Stimulated activated CD4-positive, alpha-beta T cell treated with anti-CD3 and anti-CD28 coated beads, TNF-alpha, amount 100 ng/mL, for 1 hour (primary cell): Measurements from ENCODE around the gene XPNPEP3.
"Not testable (repeated sequence)": the region's sequence is repeated elsewhere in the genome, so short reads cannot be mapped to it uniquely, and the experiment has no call there.

Experiments used
- DNase-seq, 3 donors: peaks; one replicate each; pipeline ENCODE4 v3.0.0-alpha.2; 2020; ENCODE audit warnings: low read depth in 3 of 3, low spot score in 1 of 3

Gene XPNPEP3

DNA sequence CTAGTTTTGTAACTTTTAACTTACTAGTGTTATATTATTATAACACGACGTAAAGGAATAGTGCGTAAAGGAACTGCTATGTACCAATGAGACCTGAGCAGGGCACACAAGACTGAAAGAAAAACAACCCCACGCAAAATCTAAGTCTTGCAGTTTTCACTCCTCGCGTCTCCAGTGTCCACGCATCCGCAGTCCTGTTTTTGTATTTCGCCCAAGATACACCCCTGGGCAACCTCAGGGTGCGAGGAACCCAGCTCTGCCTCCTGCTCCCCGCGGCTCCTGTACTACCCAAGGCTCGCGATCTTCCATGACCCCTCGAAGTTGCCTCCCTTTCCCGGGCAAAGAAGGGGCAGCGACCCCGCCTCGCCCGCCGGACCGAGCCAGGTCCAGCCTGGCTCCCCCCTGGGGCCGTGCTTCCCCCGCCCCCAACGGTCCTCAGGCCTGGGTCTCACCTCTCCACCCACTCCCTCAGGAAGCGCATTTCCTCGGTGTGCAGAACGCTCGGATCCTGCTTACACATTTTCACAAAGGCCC lies 902 bp upstream of the XPNPEP3 start:
- DNase-seq: no peak

DNA sequence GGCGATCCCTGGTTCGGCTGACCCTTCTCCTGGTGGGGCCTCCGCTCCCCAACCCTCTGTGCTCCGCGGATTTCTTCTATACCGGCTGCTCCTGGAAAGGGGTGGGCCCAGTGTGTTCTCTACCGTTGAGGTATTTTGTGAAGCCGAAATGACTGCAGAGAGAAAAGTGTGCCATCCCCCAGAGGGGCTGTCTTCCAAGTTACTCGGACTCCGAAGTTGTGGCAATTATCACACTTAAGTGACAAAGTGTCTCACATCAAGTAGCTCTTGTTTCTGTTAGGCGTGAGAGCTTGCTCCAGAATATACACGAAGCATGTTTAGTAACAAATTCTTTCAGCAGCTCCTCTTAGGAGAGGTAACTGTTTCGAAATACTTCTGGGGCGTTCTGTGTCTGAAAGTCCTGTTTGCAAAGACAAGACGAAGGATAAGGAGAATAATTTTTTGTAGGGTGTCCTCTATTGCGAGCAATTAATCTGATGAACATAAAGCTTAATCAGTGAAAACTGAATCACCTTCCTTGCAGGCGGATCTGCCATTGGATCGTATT lies 434 bp downstream of the XPNPEP3 start:
- DNase-seq: no peak

- DNase-seq: no peak
These were observed 5.1 kb downstream of the XPNPEP3 start, which contains the start of gene DNAJB7 for GRCh38 chr22:40862013-40862412. TSS of gene DNAJB7 (minus strand) at chr22:40862113. CDS start at chr22:40861994, 119 bp downstream.

- DNase-seq: no peak
These were observed 5.6 kb downstream of the XPNPEP3 start for GRCh38 chr22:40862537-40862936.

GRCh38 chr22:40867109-40867508 lies 10.2 kb downstream of the XPNPEP3 start:
- DNase-seq: no peak

DNA sequence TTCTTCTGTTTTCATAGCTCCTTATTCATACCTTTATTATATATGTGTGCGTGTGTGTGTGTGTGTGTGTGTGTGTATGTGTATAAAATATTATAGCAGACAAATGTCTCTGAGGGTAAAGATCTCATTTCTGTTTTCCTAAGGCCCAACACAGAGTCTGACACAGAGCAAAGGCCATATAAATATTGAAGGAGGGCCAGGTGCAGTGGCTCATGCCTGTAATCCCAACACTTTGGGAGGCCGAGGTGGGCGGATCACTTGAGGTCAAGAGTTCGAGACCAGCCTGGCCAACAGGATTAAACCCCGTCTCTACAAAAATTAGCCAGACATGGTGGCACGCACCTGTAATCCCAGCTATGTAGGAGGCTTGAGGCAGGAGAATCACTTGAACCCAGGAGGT lies 11.4 kb downstream of the XPNPEP3 start:
- DNase-seq: not testable (repeated sequence)

DNA sequence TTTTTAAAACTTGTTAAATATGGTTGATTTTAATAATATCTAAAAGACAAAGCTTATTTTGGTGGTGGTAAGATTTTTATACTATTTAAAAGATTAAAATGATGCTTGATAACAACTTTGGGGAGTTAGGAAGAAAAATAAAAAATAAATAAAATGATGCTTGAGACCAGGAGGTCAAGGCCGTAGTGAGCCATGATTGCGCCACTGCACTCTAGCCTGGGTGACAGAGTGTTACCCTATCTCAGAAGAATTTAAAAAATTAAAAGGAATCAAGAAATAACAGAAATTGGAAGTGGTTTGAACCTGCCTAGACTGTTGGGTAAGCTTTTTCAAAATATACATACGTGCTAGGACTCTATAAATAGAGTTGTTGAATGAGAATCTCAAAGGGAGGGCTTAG lies 17.1 kb downstream of the XPNPEP3 start:
- no peak for DNase-seq

- no peak for DNase-seq
These were observed 18.2 kb downstream of the XPNPEP3 start for GRCh38 chr22:40875111-40875510.

DNA sequence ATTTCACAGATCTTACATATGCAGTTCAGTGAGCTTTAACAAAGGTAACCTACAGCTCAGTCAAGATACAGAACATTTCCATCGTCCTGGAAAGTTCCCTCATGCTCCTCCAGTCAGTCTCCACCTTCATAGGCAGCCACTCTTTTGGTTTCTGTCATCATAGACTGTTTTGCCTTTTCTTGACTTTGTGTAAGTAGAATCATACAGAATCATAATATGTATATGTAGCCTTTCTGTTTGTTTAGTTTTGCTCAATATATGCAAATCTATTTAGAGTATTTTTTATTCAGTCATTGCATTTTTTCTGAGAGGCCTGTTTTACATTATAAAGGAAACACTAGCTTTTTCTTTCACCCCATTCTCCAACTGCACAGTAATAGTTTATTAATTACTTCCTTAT lies 20.0 kb downstream of the XPNPEP3 start:
- DNase-seq: no peak

DNA sequence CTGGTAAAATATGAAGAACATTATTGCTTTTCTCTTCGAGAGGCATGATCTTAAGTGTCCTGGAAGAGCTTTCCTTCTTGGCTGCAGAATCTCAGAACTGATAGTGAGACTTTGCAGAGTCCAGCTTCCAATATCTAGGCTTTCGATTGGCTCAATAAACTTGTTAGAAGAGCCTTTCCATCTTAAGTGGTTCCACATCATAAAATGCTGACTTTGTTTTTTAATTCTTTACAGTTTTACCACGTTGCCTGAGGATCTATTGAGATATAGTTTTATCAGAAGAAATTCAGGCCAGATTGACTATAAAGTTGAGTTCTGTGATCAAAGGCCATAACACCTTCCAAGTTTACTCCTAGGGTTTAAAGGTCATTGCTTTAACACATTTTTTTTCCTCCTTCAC lies 20.5 kb downstream of the XPNPEP3 start:
- no peak for DNase-seq

- DNase-seq: no peak
These were observed 22.0 kb downstream of the XPNPEP3 start for GRCh38 chr22:40878922-40879321.

DNA sequence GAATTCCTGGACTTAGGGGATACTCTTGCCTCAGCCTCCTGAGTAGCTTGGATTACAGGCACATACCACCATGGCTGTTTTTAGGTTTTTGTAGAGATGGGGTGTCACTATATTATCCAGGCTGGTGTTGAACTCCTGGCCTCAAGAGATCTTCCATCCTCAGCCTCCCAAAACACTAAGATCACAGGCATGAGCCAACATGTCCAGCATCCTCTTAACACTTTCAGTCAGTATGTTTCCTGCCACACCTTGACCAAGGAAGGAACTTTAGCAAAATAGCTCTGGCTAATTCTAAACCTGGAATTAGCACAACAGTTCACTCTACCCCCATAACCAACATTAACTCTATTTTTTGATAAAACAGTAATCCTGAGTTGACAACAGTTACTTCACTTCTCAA lies 32.2 kb downstream of the XPNPEP3 start:
- DNase-seq: no peak

- DNase-seq: no peak
These were observed 33.9 kb downstream of the XPNPEP3 start for GRCh38 chr22:40890881-40891280.

GRCh38 chr22:40894417-40894816 lies 37.5 kb downstream of the XPNPEP3 start:
- no peak for DNase-seq

DNA sequence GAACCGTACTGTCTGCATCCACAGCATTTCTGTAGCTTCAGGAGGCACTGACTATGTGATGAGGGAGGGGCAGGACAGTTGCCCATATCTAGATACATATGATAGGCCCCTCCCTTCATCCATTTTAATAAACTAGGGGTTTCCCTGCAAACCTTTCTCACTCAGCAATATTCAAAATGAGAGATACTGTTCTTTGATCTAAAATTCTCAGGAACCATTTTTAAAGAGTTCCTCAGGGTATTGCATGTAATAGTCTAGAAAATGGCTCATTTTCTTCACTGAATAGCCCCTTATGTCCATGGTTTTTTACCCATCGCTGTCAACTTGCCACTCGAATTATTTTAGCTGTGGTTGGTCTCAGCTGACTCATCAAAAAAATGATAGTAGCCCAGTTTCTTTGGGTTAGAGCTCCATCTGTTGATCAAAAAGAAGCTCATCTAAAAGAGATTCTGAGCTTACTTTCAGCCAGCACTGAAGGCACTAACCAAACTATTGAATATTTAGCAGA lies 42.0 kb downstream of the XPNPEP3 start:
- no peak for DNase-seq

DNA sequence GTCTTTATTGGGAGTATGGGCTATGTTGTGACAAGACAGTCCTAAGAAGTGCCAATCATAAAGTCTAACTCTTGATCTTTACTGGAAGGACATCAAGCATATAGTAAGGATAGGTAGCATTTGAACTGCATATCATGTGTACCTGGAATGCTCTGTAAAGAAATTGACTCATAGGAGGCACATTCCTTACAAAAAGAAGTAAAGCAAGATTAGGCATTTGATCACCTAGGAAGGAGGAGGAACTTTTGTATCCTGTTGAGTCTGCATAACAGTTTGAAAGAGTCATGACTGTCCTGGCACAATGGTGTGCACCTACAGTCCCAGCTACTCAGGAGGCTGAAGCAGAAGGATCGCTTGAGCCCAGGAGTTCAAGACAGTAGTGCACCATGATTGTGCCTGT lies 47.2 kb downstream of the XPNPEP3 start:
- no peak for DNase-seq

DNA sequence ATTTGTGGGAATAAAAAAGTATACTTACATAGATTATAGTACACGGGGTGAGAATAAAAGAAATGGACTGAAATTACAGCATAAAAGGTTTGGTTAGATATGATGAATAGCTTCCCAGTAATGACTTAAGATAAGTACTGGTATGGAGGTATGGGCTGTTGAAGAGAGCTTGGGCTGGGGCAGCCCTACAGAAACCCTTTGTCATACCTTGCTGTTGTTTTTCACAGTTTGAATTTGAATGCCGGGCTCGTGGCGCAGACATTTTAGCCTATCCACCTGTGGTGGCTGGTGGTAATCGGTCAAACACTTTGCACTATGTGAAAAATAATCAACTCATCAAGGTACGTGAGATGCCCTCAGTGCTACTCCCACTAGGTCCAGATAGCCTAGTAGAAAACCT lies 51.9 kb downstream of the XPNPEP3 start:
- no peak for DNase-seq

GRCh38 chr22:40911772-40912171 lies 54.8 kb downstream of the XPNPEP3 start:
- DNase-seq: no peak

DNA sequence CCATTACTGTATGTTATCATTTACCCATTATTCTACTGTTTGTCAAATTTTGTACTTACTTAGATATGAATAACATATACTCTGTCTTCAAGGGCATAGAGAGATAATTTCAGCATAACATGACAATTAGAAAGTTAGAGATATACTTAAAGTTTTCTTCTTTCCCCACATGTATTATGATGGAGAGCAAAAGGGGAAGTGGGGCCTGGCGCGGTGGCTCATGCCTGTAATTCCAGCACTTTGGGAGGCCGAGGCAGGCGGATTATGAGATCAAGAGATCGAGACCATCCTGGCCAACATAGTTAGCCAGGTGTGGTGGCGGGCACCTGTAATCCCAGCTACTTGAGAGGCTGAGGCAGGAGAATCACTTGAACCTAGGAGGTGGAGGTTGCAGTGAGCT lies 56.0 kb downstream of the XPNPEP3 start:
- DNase-seq: not testable (repeated sequence)

DNA sequence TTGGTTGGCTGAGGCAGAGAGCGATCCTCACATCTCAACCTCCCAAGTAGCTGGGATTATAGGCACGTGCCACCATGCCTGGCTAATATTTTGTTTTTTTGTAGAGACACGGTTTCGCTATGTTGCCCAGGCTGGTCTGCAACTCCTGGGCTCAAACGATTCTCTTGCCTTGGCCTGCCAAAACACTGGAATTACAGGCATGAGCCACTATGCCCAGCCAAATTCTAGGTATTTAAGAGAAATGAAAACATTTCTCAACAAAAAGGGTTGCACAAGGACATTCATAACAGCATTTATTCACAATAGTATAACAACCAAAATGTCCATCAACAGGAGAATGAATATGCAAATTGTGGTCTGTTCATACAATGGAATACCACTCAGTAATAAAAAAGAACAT lies 62.5 kb downstream of the XPNPEP3 start:
- DNase-seq: no peak

DNA sequence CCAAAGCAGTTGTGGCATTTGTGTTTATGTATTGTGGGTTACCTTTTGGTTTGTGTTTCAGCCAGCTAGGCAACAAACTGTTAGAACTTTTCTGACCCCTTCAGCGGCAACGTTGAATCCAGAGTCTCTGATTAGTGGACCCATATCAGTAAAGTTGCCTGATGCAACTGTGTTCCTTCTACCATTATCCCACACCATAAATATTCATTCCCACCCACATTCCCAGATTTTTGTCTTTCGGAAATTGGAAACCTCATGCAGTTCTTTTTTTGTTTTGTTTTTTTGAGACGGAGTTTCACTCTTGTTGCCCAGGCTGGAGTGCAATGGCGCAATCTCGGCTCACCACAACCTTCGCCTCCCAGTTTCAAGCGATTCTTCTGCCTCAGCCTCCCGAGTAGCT lies 63.6 kb downstream of the XPNPEP3 start:
- DNase-seq: no peak

- DNase-seq: no peak
These were observed 65.7 kb downstream of the XPNPEP3 start for GRCh38 chr22:40922484-40923303.
